DOHH2 (cell line): ENCODE data around the gene SYCN.

Experiments used
- H3F3A ChIP-seq: fragments of 200-600 bp; sonication (generic), shearing (Covaris generic); 2 replicates; pipeline ENCODE4 v1.6.0; 2016; ENCODE audit warnings: antibody characterized with exemption, mild to moderate bottlenecking; ENCODE audit not compliant: control insufficient read depth, insufficient read depth
- H3K27ac ChIP-seq: fragments of 200-600 bp; sonication (generic); 2 replicates; pipeline ENCODE4 v1.5.1; 2014; ENCODE audit warnings: low read depth, mild to moderate bottlenecking, low read length, moderate library complexity
- H3K27me3 ChIP-seq: fragments of 200-600 bp; sonication (generic); 2 replicates; pipeline ENCODE4 v1.6.1; 2014; ENCODE audit warnings: mild to moderate bottlenecking, low read length, mixed read lengths; ENCODE audit not compliant: control insufficient read depth
- H3K36me3 ChIP-seq: fragments of 200-600 bp; sonication (generic); 2 replicates; pipeline ENCODE4 v1.6.1; 2014; ENCODE audit warnings: mild to moderate bottlenecking, low read length, moderate library complexity, mixed read lengths; ENCODE audit not compliant: control insufficient read depth
- H3K4me1 ChIP-seq: fragments of 200-600 bp; sonication (generic); 2 replicates; pipeline ENCODE4 v1.6.1; 2014; ENCODE audit warnings: mild to moderate bottlenecking, low read length, mixed read lengths; ENCODE audit not compliant: control insufficient read depth
- H3K4me2 ChIP-seq: fragments of 200-600 bp; sonication (generic); 2 replicates; pipeline ENCODE4 v1.6.0; 2014; ENCODE audit warnings: mild to moderate bottlenecking, low read length, moderate library complexity
- H3K4me3 ChIP-seq: fragments of 200-600 bp; sonication (generic); 2 replicates; pipeline ENCODE4 v1.5.1; 2014; ENCODE audit warnings: mild to moderate bottlenecking, low read length, mixed read lengths
- H3K79me2 ChIP-seq: fragments of 200-600 bp; sonication (generic); 2 replicates; pipeline ENCODE4 v1.6.1; 2014; ENCODE audit warnings: mild to moderate bottlenecking, low read length, mixed read lengths; ENCODE audit not compliant: control insufficient read depth
- H3K9me2 ChIP-seq: fragments of 200-600 bp; sonication (generic); replicated peaks from 2 replicates; pipeline ENCODE4 v1.6.1; 2014; ENCODE audit warnings: mild to moderate bottlenecking, low read length, mixed read lengths; ENCODE audit not compliant: control insufficient read depth
- H3K9me3 ChIP-seq: fragments of 200-600 bp; sonication (generic); 2 replicates; pipeline ENCODE4 v1.6.1; 2014; ENCODE audit warnings: antibody characterized with exemption, low read length, mixed read lengths; ENCODE audit not compliant: control insufficient read depth, insufficient read depth
- H4K20me1 ChIP-seq: fragments of 200-600 bp; sonication (generic); 2 replicates; pipeline ENCODE4 v1.6.0; 2014; ENCODE audit warnings: low read depth, mild to moderate bottlenecking, antibody characterized with exemption, low read length, moderate library complexity; ENCODE audit not compliant: control insufficient read depth, insufficient read depth
- CTCF ChIP-seq: fragments of 200-600 bp; sonication (generic); IDR thresholded peaks from one replicate; pipeline ENCODE4 v1.5.1; 2014; ENCODE audit warnings: antibody characterized with exemption, mild to moderate bottlenecking, low read depth, low read length; ENCODE audit not compliant: poor library complexity, severe bottlenecking
- EZH2phosphoT487 ChIP-seq: fragments of 200-600 bp; sonication (generic); IDR thresholded peaks from 2 replicates; pipeline ENCODE4 v1.6.1; 2017; ENCODE audit warnings: borderline replicate concordance, mild to moderate bottlenecking, antibody characterized with exemption, low read length, moderate library complexity, mixed read lengths

The SYCN gene

GRCh38 chr19:39188960-39189359 lies 15.1 kb downstream of the SYCN start:
- H3K36me3 ChIP-seq, result no peaks in the 10 kb centered on the region
- H3K4me2 ChIP-seq, result no peak overlapping the region
- H3K9me2 ChIP-seq, result no peaks in the 10 kb centered on the region
- H3K9me3 ChIP-seq, result no peaks in the 10 kb centered on the region
- H3K4me3 ChIP-seq, result no peak overlapping the region
- H3K4me1 ChIP-seq, result no peaks in the 10 kb centered on the region
- no peaks in the 10 kb centered on the region for H3F3A ChIP-seq
- H3K79me2 ChIP-seq, result no peaks in the 10 kb centered on the region
- TF ChIP-seq CTCF (no peak), EZH2phosphoT487 (no peak)
- H3K27me3 ChIP-seq, result no peaks in the 10 kb centered on the region
- H4K20me1 ChIP-seq, result no peaks in the 10 kb centered on the region
- H3K27ac ChIP-seq, result no peak overlapping the region

GRCh38 chr19:39187552-39187943 lies 16.5 kb downstream of the SYCN start:
- H3K27ac ChIP-seq, result no peak overlapping the region
- H3K4me1 ChIP-seq, result no peaks in the 10 kb centered on the region
- H3K79me2 ChIP-seq, result no peaks in the 10 kb centered on the region
- TF ChIP-seq EZH2phosphoT487 (no peak), CTCF (peak; percentile 43)
- no peak overlapping the region for H3K4me3 ChIP-seq
- no peaks in the 10 kb centered on the region for H3K27me3 ChIP-seq
- no peaks in the 10 kb centered on the region for H3F3A ChIP-seq
- H3K9me3 ChIP-seq, result no peaks in the 10 kb centered on the region
- H3K9me2 ChIP-seq, result no peaks in the 10 kb centered on the region
- no peaks in the 10 kb centered on the region for H4K20me1 ChIP-seq
- H3K36me3 ChIP-seq, result no peaks in the 10 kb centered on the region
- no peak overlapping the region for H3K4me2 ChIP-seq

DNA sequence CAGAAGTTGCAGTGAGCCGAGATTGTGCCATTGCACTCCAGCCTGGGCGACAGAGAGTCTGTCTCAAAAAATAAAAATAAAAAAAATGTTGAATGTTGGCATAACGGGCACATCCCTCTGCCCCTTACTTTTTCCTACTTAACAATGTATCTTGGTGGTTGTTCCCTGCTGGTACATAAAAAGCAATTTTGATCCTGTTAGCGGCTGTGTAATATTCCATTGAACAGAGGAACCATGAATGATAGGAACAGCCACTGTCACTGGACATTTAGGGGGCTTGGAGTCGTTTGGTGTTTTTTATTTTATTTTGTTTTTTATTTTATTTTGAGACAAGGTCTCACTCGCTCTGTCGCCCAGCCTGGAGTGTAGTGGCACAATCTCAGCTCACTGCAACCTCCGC lies 17.7 kb downstream of the SYCN start:
- Histone ChIP-seq H3K79me2 (no peaks in the 10 kb centered on the region), H4K20me1 (no peaks in the 10 kb centered on the region), H3K36me3 (no peaks in the 10 kb centered on the region), H3F3A (no peaks in the 10 kb centered on the region), H3K9me2 (no peaks in the 10 kb centered on the region), H3K27me3 (no peaks in the 10 kb centered on the region), H3K4me1 (no peaks in the 10 kb centered on the region), H3K4me2 (no peak overlapping the region), H3K27ac (no peak overlapping the region), H3K9me3 (no peaks in the 10 kb centered on the region), H3K4me3 (no peak overlapping the region)
- TF ChIP-seq EZH2phosphoT487 (no peak), CTCF (no peak)

- Histone ChIP-seq H3K9me2 (no peaks in the 10 kb centered on the region), H3F3A (no peaks in the 10 kb centered on the region), H3K27ac (no peak overlapping the region), H3K79me2 (no peaks in the 10 kb centered on the region), H3K4me3 (no peak overlapping the region), H3K4me2 (no peak overlapping the region), H3K4me1 (no peaks in the 10 kb centered on the region), H4K20me1 (no peaks in the 10 kb centered on the region), H3K9me3 (no peaks in the 10 kb centered on the region), H3K27me3 (no peaks in the 10 kb centered on the region), H3K36me3 (no peaks in the 10 kb centered on the region)
- TF ChIP-seq CTCF (no peak), EZH2phosphoT487 (no peak)
Measured at GRCh38 chr19:39183104-39183503, 21.0 kb downstream of the SYCN start.
